ENCODE data around the gene ARL4A. TPM values are rescaled to one million over a fixed set of nuclear protein-coding genes. Genes with fewer than 3 reads are reported as not detected.
A peak's percentile ranks its signal among the peaks of the same experiment; 100 is the strongest.
"Not testable (repeated sequence)": the region's sequence is repeated elsewhere in the genome, so short reads cannot be mapped to it uniquely, and the experiment has no call there.

ARL4A gene
- polyA plus RNA-seq, 1 donor from 2014 or later, result 114 TPM

DNA sequence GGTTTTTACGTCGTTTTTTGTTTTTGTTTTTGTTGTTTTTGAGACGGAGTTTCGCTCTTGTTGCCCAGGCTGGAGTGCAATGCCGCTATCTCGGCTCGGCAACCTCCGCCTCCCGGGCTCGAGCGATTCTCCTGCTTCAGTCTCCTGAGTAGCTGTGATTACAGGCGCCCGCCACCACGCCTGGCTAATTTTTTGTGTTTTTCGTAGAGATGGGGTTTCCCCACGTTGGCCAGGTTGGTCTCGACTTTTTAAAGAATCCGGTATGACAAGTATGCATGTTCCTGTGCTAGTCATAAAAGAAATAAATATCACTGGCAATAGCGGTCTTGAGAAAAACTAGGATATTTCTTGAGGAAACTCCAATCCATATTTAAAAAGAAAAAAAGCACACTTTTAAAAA, 2.7 kb upstream of the ARL4A start:
- H3K4me3 Mint-ChIP-seq, result peak overlapping the region in 3 of 4 donors; percentile 32 to 99 (median 73)
- peaks cover 23 to 46% (median 36%) of the 10 kb centered on the region in 3 donors for H3K4me1 Mint-ChIP-seq

DNA sequence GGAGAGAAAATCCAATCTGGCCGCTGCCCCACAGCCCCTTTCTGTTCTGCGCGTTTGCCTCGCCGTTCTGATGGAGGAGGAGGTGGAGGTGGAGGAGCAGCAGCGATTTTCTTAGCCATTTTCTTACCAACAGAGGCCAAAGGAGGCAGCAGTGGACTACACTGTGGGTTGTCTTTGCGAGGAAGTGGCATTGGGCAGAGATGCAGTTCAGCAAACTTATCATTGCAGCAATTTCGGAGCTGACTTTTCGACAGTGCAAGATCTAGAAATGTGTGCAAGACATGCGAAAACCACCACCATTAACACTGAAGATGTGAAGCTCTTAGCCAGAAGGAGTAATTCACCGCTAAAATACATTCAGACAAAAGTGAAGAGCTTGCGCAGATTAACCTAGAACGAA, 1.9 kb upstream of the ARL4A start:
- Mint-ChIP-seq H3K27me3 (peaks cover 3% of the 10 kb centered on the region), H3K4me1 (peaks cover 28 to 44% (median 43%) of the 10 kb centered on the region in 3 donors), H3K36me3 (peaks cover 3% of the 10 kb centered on the region), H3K9me3 (peaks cover 0 to 3% (median 0%) of the 10 kb centered on the region in 3 donors), H3K4me3 (peak overlapping the region; percentile 77 to 99 (median 93)), H3K27ac (peak overlapping the region; percentile 96 to 99 (median 98))

More for the DNA sequence above, 2.7 kb upstream of the ARL4A start:
- peaks cover 5% of the 10 kb centered on the region for H3K36me3 Mint-ChIP-seq
- peaks cover 3% of the 10 kb centered on the region for H3K27me3 Mint-ChIP-seq
- H3K9me3 Mint-ChIP-seq, result peaks cover 0 to 3% (median 0%) of the 10 kb centered on the region in 3 donors
- peak overlapping the region; percentile 96 to 99 (median 98) for H3K27ac Mint-ChIP-seq

DNA sequence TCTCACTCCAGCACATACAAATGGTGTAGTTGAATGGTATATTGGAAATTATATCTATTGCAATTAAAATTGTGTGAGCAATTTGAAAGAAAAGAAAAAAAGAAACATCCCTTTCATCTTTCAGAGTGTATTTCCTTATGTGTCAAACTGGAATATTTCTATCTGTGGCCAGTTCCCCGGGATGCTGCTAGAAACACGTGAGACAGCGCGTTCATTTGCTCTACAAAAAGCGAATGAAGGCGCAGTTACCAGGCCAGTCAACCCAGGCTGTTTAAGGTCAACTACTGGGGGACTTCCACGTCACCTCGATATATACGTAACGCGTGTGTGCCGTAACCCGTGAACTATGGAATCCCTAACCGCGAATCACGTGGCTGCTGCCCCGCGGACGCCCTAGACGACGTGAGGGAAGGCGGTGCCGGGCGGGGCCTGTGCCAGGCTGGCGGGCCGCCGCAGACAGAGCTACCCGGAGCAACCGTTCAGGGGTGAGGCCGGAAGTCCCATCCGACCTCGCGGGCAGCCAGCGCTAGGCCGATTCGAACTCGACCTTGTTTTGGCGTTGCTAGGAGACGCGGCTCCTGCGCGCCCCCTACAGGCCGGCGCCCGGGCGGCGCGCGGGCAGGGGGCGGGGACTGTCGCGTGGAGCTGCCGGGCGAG, 1.1 kb upstream of the ARL4A start:
- Mint-ChIP-seq H3K27me3 (peaks cover 3% of the 10 kb centered on the region), H3K36me3 (peaks cover 2% of the 10 kb centered on the region), H3K9me3 (peaks cover 0 to 3% (median 0%) of the 10 kb centered on the region in 3 donors), H3K27ac (peak overlapping the region; percentile 96 to 99 (median 98)), H3K4me3 (peak overlapping the region; percentile 95 to 99 (median 98)), H3K4me1 (peaks cover 28 to 44% (median 41%) of the 10 kb centered on the region in 3 donors)

DNA sequence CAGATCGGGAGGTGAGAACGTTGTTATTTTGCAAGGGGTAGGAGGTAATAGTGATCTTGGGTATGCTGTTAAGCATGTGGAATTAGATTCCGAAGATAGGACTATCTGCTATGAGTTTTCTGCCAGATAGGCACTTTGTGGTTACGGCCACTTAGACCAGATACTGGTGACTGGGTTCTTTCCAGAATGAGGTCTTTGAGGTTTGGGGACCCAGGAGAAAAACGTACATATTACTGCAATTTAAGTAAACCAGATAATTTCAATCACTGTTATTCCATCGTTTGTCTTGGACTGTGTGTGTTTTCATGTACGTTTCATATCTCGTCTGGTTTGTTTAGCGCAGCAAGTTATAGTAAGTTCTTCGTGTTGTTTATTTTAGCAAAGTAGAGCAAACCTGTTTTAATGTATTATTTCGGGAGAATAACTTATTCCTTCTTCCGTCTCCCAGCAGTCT, 312 bp downstream of the ARL4A start:
- H3K27ac Mint-ChIP-seq, result peak overlapping the region; percentile 96 to 99 (median 98)
- peaks cover 3% of the 10 kb centered on the region for H3K27me3 Mint-ChIP-seq
- peaks cover 2% of the 10 kb centered on the region for H3K36me3 Mint-ChIP-seq
- peaks cover 0 to 3% (median 0%) of the 10 kb centered on the region in 3 donors for H3K9me3 Mint-ChIP-seq
- H3K4me1 Mint-ChIP-seq, result peaks cover 28 to 44% (median 44%) of the 10 kb centered on the region in 3 donors
- H3K4me3 Mint-ChIP-seq, result peak overlapping the region; percentile 95 to 99 (median 98)

- H3K36me3 Mint-ChIP-seq, H3K9me3 Mint-ChIP-seq, H3K27me3 Mint-ChIP-seq: not testable (repeated sequence)
- Mint-ChIP-seq H3K27ac (peak overlapping the region in 1 of 3 donors; percentile 96), H3K4me3 (peak overlapping the region in 2 of 4 donors; percentile 5 to 99), H3K4me1 (peaks cover 29 to 44% (median 39%) of the 10 kb centered on the region in 3 donors)
Measured at GRCh38 chr7:12688485-12689170, 1.2 kb downstream of the ARL4A start.

DNA sequence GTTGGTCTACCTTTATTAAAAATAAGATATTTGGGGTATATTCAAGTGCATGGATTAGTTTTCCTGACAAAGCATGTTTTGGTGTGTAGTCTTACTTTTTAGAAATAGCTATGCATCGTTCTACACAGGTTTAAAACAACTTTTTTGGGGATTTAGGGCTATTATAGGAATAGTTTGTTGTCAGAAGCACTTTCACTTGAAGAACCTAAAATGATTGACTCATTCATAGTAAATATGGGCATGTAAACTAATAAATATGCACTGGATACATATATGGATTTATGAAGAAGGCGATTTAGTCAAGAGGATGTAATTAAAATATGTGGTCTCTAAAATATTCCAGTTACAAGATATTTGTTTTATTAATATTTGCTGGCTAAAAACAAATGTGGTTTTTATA, 2.0 kb downstream of the ARL4A start:
- Mint-ChIP-seq H3K27me3 (peaks cover 3% of the 10 kb centered on the region), H3K36me3 (peaks cover 2% of the 10 kb centered on the region), H3K4me3 (peak overlapping the region in 1 of 4 donors; percentile 99), H3K4me1 (peaks cover 29 to 39% (median 34%) of the 10 kb centered on the region in 3 donors), H3K9me3 (peaks cover 0 to 3% (median 0%) of the 10 kb centered on the region in 3 donors), H3K27ac (peak overlapping the region in 1 of 3 donors; percentile 43)

GRCh38 chr7:12690041-12690878, 2.8 kb downstream of the ARL4A start:
- H3K9me3 Mint-ChIP-seq, result peaks cover 0 to 3% (median 0%) of the 10 kb centered on the region in 3 donors
- H3K27ac Mint-ChIP-seq, result peak overlapping the region in 1 of 3 donors; percentile 35

DNA sequence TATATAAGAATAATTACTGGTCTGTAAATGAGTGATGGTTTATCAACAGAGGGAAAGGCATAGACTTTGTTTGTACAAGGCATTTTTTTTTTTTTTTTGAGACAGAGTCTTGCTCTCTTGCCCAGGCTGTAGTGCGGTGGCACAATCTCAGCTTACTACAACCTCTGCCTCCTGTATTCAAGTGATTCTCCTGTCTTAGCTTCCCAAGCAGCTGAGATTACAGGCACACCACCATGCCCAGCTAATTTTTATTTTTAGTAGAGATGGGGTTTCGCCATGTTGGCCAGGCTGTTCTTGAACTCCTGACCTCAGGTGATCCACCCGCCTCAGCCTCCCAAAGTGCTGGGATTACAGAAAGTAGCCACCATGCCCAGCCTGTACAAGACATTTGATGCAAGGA, 4.0 kb downstream of the ARL4A start:
- not testable (repeated sequence) for H3K4me3 Mint-ChIP-seq, H3K9me3 Mint-ChIP-seq
- H3K4me1 Mint-ChIP-seq, result peaks cover 20 to 29% (median 24%) of the 10 kb centered on the region in 3 donors

More at GRCh38 chr7:12690041-12690878, 2.8 kb downstream of the ARL4A start:
- H3K36me3 Mint-ChIP-seq, result peaks cover 2% of the 10 kb centered on the region
- peak overlapping the region in 1 of 4 donors; percentile 57 for H3K4me3 Mint-ChIP-seq
- no peaks in the 10 kb centered on the region for H3K27me3 Mint-ChIP-seq
- peaks cover 26 to 32% (median 27%) of the 10 kb centered on the region in 3 donors for H3K4me1 Mint-ChIP-seq

DNA sequence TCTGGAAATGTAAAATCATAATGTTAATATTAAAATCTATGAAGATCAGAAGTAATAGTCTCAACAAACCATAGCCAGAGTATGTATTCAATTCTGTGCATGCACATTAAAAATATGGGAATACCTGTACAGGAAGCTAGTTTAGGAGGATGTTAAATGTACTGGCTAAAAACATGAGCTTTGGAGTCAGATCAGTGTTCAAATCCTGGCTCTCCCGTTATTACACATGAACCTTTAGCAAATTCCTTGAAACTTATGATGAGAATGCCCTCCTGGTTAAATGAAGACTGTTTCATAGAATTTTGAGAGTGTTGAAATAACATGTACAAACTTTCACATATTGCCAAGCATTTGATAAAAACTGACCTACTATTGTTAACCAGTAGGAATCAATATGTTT, 4.6 kb downstream of the ARL4A start:
- no peaks in the 10 kb centered on the region for H3K9me3 Mint-ChIP-seq
- no peak overlapping the region for H3K4me3 Mint-ChIP-seq
- H3K36me3 Mint-ChIP-seq, result peaks cover 2% of the 10 kb centered on the region
- no peak overlapping the region for H3K27ac Mint-ChIP-seq
- no peaks in the 10 kb centered on the region for H3K27me3 Mint-ChIP-seq
- peaks cover 20 to 29% (median 27%) of the 10 kb centered on the region in 3 donors for H3K4me1 Mint-ChIP-seq

More for the DNA sequence above, 4.0 kb downstream of the ARL4A start:
- not testable (repeated sequence) for H3K27ac Mint-ChIP-seq, H3K36me3 Mint-ChIP-seq, H3K27me3 Mint-ChIP-seq

DNA sequence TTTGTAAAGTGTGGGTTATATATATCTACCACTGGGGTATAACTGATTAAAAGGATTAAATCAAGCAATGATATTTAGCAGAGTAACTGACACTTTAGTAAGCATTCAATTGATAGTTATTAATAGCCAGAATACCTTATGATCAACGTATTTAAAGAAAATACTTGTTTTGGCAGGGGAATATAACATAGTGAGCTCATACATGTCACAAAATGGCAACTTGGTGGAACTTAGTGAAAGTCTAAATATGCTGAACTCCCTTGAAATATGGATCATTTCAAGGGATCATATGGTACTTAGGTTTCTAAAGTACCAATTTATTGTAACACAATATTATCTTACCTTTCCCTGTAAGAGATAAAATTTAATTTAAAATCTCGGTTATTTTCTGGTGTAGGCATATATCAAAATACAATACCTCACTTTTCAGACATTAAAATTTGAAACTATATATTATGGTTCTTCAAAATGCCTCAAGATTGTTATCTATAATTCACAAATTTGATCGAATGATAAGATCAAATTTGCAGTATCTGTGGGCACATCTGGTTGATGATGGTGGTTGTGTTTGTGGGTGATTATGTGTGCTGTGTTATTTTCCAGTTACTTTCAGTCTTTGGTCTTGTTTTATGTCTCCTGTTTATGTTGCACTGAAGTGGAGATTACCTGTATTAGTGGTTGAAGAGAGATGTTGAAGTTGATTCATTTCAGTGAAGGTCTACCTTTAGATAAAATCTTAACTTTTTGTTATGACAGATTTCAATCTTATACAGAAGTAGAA, 5.2 kb downstream of the ARL4A start:
- no peaks in the 10 kb centered on the region for H3K27me3 Mint-ChIP-seq
- no peak overlapping the region for H3K27ac Mint-ChIP-seq

GRCh38 chr7:12694817-12695216, 7.4 kb downstream of the ARL4A start:
- peaks cover 8 to 11% (median 10%) of the 10 kb centered on the region in 3 donors for H3K4me1 Mint-ChIP-seq
- no peaks in the 10 kb centered on the region for H3K27me3 Mint-ChIP-seq
- no peaks in the 10 kb centered on the region for H3K9me3 Mint-ChIP-seq
- H3K4me3 Mint-ChIP-seq, result no peak overlapping the region
- H3K36me3 Mint-ChIP-seq, result no peaks in the 10 kb centered on the region
- H3K27ac Mint-ChIP-seq, result peak overlapping the region in 1 of 3 donors; percentile 23

More for the DNA sequence above, 5.2 kb downstream of the ARL4A start:
- H3K9me3 Mint-ChIP-seq, result no peaks in the 10 kb centered on the region
- H3K36me3 Mint-ChIP-seq, result peaks cover 2% of the 10 kb centered on the region
- H3K4me3 Mint-ChIP-seq, result no peak overlapping the region
- peaks cover 16 to 23% (median 22%) of the 10 kb centered on the region in 3 donors for H3K4me1 Mint-ChIP-seq

DNA sequence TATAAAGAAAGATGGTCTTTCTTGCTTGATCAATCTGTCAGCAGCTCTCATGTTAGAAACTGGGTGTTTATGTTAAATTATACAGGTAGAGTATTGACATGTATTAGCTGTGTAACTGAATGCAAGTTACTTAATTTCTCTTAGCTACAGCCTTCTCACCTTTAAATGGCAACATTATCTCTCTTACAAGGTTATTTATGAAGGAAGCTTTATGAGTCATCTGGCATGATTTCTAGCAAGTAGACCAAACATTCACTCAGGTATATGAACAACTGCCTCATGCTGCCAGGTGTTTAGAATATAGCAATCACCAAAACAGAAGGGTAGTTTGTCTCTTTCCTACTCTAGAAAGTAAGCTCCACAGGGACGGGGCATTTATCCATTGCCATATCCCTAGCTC, 8.5 kb downstream of the ARL4A start:
- H3K27me3 Mint-ChIP-seq, result no peaks in the 10 kb centered on the region
- no peak overlapping the region for H3K4me3 Mint-ChIP-seq
- H3K27ac Mint-ChIP-seq, result no peak overlapping the region
- peaks cover 3% of the 10 kb centered on the region for H3K36me3 Mint-ChIP-seq
- H3K4me1 Mint-ChIP-seq, result peaks cover 3 to 11% (median 4%) of the 10 kb centered on the region in 3 donors
- H3K9me3 Mint-ChIP-seq, result no peaks in the 10 kb centered on the region

DNA sequence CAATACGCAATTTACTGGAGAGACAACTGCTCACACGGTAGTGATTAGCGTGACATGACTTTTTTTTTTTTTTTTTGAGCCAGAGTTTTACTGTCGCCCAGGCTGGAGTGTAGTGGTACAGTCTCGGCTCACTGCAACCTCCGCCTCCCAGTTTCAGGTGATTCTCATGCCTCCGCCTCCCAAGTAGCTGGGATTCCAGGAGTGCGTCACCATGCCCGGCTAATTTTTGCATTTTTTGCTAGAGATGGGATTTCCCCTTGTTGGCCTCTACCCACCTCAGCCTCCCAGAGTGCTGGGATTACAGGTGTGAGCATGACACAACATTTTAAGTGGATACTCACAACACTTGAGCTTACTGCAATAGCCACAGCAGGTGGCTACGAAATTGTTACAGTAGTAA, 11.9 kb downstream of the ARL4A start:
- Mint-ChIP-seq H3K36me3 (peaks cover 3% of the 10 kb centered on the region), H3K9me3 (peaks cover 0 to 9% (median 3%) of the 10 kb centered on the region in 3 donors)

DNA sequence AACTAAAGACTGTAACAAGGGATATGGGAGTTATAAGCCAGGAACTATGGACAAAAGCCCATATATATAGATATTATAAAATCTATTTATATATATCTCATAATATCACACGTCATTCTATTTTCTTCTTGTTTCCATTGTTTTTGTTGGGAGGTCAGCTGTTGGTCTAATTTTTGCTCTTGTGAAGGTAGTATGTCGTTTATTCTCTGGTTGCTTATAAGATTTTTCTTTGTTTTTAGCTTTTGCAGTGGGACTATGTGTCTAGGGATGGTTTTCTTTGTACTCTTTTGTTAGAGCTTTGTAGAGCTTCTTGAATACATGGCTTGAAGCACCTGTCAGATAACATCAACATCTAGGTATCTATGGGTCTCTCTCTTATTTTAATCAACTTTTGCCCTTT, 14.0 kb downstream of the ARL4A start:
- peaks cover 3% of the 10 kb centered on the region for H3K36me3 Mint-ChIP-seq
- no peak overlapping the region for H3K4me3 Mint-ChIP-seq
- peak overlapping the region in 1 of 3 donors; percentile 50 for H3K27ac Mint-ChIP-seq
- peaks cover 0 to 3% (median 0%) of the 10 kb centered on the region in 3 donors for H3K4me1 Mint-ChIP-seq
- peaks cover 0 to 9% (median 3%) of the 10 kb centered on the region in 3 donors for H3K9me3 Mint-ChIP-seq
- no peaks in the 10 kb centered on the region for H3K27me3 Mint-ChIP-seq

More for the DNA sequence above, 11.9 kb downstream of the ARL4A start:
- Mint-ChIP-seq H3K4me1 (peaks cover 3 to 8% (median 3%) of the 10 kb centered on the region in 3 donors), H3K4me3 (no peak overlapping the region), H3K27me3 (no peaks in the 10 kb centered on the region), H3K27ac (no peak overlapping the region)

Measured in IgD-negative memory B cell (primary cell).